ENCODE data around the gene VDR.

Gene VDR

GRCh38 chr12:47904713-47905709 lies at the start of gene VDR:
Gene VDR (minus strand): TSS chr12:47904994. CDS start chr12:47879113, 25,881 bp downstream.
- peak; percentile 79 for DNase-seq

DNA sequence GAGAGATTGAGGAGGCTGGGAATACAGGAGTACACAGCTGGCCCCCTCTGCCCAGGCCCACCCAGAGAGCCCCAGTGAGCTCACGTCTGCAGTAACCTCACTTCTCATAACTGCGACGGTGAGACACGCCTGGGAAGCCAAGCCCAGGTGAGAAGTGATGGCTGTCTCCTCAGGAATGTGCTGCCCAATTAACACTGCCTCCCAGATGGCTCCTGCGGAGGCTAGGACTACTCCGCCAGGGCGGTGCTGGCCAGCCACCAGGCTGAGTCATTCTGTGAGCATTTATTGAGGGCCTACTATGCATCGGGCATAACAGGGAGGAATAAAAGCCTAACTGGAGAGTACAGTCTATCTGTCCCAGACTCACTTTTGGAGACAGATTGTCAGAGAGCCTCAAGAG lies 49.3 kb upstream of the VDR start:
- no peak for DNase-seq

GRCh38 chr12:47950856-47951468 lies 46.2 kb upstream of the VDR start:
- DNase-seq = no peak

DNA sequence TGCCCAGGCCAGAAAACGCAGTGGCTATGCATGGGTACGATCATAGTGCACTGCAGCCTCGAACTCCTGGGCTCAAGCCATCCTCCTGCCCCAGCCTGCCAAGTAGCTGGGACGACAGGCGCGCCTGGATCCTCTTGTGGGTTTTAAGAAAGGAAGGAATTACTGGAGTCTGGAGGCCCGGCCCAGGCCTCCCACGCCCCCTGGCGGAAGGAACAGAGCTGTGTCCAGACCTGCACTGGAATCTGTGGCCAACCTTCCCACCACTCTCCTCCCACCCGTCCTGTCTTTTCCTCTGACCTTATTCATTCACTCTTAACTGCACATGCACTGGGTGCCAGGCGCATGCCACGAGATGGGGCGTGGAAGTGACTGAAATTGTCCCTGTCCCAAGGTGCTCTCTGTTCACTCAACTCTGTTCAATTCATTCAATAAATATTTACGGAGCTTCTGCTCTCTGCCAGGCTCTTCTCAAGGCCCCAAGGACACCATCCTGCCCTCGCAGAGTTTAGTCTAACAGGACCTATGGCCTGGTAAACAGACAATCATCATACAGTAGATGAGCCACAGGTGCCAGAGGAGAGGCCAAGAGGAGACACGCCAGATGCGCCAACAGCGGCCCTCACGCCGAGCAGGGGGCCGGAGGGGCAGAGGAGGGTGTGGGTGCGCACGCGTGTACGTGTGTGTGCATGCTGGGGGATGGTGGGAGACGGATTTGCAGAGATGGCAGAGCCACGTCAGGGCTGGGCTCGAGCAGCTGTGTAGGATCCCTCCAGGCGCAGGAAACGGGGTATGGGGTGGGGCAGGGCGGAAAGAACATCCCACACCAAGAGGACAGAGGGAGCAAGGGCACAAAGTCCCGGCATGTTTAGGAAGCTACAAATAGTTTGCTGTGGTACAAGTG lies 44.9 kb upstream of the VDR start:
- peak; percentile 48 for DNase-seq

DNA sequence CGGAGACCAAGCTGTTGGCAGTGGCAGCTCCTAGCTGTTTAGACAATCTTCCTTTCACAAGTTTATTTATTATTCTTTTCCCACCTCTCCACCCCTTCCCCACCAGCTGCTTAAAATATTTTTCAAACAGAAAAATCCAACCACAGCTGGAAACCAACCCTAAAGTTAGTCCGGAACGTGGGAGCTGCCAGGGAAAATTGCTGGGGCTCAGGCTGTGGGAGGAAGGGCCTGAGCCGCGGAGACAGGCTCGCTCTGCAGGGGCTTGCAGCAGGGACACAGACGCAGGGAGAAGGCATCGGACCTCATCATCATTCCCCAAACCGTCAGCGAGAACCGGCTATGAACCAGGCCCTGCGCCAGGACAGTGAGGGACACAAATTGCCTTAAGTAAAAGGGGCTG lies 42.5 kb upstream of the VDR start:
- DNase-seq = no peak

- DNase-seq = no peak
Observed at GRCh38 chr12:47946413-47947323, 41.9 kb upstream of the VDR start.

- DNase-seq = no peak
Observed at GRCh38 chr12:47945341-47945728, 40.5 kb upstream of the VDR start.

GRCh38 chr12:47944685-47945340 lies 40.0 kb upstream of the VDR start:
- no peak for DNase-seq

DNA sequence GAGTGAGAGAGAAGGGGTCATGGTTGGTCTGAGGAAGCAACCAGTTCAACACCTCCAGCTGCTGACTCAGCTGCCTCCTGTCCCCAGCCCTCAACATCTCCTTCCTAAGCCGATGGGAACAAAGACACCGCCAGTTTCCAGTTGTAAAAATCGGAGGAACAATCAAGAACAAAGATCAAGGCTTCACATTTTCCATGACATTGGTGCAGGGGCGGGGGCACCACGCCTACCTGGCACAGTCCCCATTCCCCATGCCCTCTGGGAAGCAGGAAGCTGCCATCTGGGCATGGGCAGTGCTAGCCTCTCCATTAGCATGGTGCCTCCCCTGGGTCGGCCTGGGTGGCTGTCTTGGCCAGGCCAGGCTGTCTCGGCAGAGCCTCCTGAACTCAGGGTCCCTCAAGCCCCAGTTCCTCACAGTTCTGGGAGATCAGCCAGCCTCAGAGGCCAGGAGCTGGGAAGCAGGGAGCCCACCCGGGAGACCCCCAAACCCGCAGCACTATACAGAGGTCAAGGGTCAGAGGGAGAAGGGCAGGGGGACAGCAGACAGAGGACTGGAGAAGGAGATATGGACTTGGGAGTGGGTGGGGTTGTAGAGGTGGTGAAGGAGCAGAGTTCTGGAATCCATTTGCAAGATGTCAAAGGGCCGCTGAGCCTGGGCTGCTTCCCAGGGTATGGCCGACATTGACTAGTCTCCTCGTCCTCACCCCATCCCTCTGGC lies 39.0 kb upstream of the VDR start:
- DNase-seq = no peak

DNA sequence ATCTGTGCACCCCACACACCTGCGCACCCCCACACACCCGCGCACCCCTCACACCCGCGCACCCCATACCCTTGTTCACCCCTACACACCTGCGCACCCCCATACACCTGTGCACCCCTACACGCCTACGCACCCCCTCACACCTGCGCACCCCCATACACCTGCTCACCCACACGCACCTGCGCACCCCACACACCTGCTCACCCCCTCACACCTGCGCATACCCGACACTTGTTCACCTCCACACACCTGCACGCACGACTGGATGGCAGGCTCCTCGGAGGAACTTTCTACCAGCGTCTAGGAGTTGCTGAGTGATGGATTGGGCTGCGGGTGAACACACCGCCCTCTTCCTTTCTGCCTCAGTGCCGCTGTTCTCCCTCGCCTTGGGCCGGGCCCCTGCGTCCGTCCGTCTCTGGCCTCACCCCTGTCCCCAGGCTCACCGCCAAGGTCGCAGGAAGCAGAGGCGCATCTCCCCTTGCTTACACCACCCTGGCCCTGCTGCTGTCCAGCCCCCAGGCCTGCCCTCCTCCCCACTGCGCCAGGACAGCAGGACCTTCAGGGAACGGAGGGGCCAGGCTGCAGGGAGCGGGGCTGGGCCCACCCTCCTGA lies 37.9 kb upstream of the VDR start:
- DNase-seq = no peak

GRCh38 chr12:47941871-47942613 lies 37.2 kb upstream of the VDR start:
- peak; percentile 37 for DNase-seq

- DNase-seq = no peak
Observed at GRCh38 chr12:47941475-47941780, 36.6 kb upstream of the VDR start.

DNA sequence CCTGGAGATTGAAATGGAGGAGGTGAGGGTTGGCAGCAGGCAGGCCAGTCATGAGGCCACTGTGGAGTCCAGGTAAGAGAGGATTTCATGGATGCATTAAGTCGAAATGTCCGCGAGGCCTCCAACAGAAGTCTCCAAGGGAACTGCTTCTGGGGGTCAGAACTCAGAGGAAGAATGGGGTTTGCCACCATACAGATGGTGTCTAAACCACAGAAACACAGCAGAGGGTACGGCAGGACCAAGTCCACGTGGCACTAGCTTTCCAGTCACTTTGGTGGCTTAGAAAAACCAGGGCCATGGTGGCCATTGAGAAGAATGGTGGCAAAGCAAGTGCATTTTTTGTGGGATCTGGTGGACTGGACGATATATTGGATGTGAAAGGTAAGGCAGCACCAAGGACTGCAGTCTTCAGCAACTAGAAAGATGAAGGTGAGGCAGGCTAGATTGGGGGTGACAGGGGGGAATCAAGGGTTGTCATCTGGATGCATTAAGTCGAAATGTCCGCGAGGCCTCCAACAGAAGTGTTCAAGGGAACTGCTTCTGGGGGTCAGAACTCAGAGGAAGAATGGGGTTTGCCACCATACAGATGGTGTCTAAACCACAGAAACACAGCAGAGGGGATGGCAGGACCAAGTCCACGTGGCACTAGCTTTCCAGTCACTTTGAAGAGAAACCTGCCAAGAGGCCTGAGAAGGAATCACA lies 36.1 kb upstream of the VDR start:
- DNase-seq = no peak

GRCh38 chr12:47939009-47939601 lies 34.3 kb upstream of the VDR start:
- DNase-seq = no peak

DNA sequence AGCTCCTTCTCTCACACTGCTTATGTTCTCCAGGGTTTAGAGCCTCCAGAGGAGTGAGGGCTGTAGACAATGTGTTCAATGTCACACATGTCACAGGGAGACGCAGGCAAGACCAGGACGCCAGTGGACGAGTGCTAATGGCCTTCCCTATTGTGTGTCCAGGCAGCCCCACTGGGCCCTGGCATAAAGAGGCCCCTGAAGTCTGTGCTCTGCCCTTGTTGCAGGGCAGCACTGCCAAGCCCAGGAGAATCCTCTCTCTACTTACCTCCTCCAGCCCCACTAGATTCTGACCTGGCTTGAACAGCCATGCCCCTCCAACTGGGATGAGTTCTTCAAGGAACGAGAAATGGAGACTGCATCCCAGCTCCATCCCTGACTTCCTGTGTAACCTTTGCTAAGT lies 33.8 kb upstream of the VDR start:
- DNase-seq = no peak

DNA sequence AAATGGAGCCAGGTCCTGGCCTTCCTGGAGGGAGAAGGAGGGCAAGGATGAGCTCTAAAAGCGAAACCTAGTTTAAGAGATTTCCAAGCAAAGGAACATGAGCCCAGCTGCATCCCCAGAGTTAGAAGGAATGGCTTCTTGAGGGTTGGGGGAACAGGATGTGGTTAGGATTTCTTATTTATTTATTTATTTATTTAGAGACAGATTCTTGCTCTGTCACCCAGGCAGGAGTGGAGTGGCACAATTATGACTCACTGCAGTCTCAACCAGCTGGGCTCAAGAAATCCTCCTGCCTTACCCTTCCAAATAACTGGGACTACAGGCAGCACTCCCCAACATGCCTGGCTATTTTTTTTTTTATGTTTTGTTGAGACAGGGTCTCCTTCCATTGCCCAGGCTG lies 33.3 kb upstream of the VDR start:
- no peak for DNase-seq

DNA sequence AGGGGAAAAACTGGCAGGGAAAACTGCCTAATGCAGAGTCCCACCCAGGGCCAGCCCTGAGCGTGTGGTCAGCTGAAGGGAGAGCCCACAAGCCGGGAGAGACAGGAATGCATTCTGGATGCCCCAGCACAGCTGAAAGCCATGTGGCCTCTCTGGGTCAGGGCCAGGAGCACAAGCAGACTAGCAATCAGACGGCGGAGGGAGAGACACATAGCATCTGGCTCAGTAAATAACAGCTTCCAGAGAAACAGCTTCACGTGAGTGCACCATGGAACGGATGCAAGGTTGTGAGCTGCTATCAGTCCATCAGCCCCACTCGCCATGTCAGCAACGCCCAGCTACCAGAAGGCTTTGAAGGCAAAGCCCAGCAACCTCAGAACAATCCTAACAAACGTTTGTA lies 30.4 kb upstream of the VDR start:
- DNase-seq = no peak

- DNase-seq = no peak
Observed at GRCh38 chr12:47931187-47931586, 26.4 kb upstream of the VDR start.

- DNase-seq = no peak
Observed at GRCh38 chr12:47930634-47931033, 25.8 kb upstream of the VDR start.
